Activated CD4-positive, CD25-positive, alpha-beta regulatory T cell treated with anti-CD3 and anti-CD28 coated beads, Interleukin-2, amount 50 U/mL, for 24 hours (primary cell): ENCODE results near the gene HIPK1.
"Not testable (repeated sequence)": the region's sequence is repeated elsewhere in the genome, so short reads cannot be mapped to it uniquely, and the experiment has no call there.

Source experiments
- ATAC-seq, 2 donors: fragments of 150-1000 bp; cut with Tn5 transposase; one replicate each; pipeline ENCODE4 v1.10.0; 2021; ENCODE audit warnings: mild to moderate bottlenecking in 1 of 2, moderate library complexity in 1 of 2

HIPK1 gene

GRCh38 chr1:113946112-113946511 lies 17.0 kb downstream of the HIPK1 start:
- no peak for ATAC-seq

GRCh38 chr1:113946678-113947387 lies 17.7 kb downstream of the HIPK1 start:
- peak; percentile 50 to 54 for ATAC-seq

- ATAC-seq: no peak
These were observed 18.4 kb downstream of the HIPK1 start for GRCh38 chr1:113947388-113948107.

GRCh38 chr1:113948151-113948550 lies 19.0 kb downstream of the HIPK1 start:
- not testable (repeated sequence) for ATAC-seq

GRCh38 chr1:113949007-113949406 lies 19.9 kb downstream of the HIPK1 start:
- ATAC-seq: no peak

- ATAC-seq: peak; percentile 48 to 51
These were observed 21.8 kb downstream of the HIPK1 start for GRCh38 chr1:113950908-113951307.

- ATAC-seq: no peak
These were observed 22.6 kb downstream of the HIPK1 start for GRCh38 chr1:113951719-113952118.

GRCh38 chr1:113957984-113958383 lies 28.9 kb downstream of the HIPK1 start:
- ATAC-seq: no peak

GRCh38 chr1:113958691-113959090 lies 29.6 kb downstream of the HIPK1 start:
- ATAC-seq: no peak

- no peak for ATAC-seq
These were observed 34.3 kb downstream of the HIPK1 start for GRCh38 chr1:113963281-113963906.

- no peak for ATAC-seq
These were observed 36.7 kb downstream of the HIPK1 start for GRCh38 chr1:113965703-113966412.

- ATAC-seq: no peak
These were observed 43.8 kb downstream of the HIPK1 start for GRCh38 chr1:113972954-113973353.

GRCh38 chr1:113975211-113975895 lies 46.2 kb downstream of the HIPK1 start:
- peak; percentile 58 to 67 for ATAC-seq

GRCh38 chr1:113976609-113977278 lies 47.6 kb downstream of the HIPK1 start:
- no peak for ATAC-seq

GRCh38 chr1:113977906-113978305 lies 48.8 kb downstream of the HIPK1 start:
- ATAC-seq: no peak

GRCh38 chr1:113978863-113979702 lies 50.0 kb downstream of the HIPK1 start, which contains the start of gene OLFML3:
Gene OLFML3 (plus strand): TSS chr1:113979474. CDS start chr1:113979517, 43 bp downstream.
- no peak for ATAC-seq

- ATAC-seq: no peak
These were observed 51.0 kb downstream of the HIPK1 start for GRCh38 chr1:113980110-113980509.

- ATAC-seq: no peak
These were observed 53.1 kb downstream of the HIPK1 start for GRCh38 chr1:113981962-113982931.

- ATAC-seq: no peak
These were observed 53.8 kb downstream of the HIPK1 start for GRCh38 chr1:113982949-113983348.

GRCh38 chr1:113983391-113983790 lies 54.3 kb downstream of the HIPK1 start:
- no peak for ATAC-seq
